Sigmoid colon (tissue), 4 donors: ENCODE results near the gene FADD.

Experiments
- POLR2A ChIP-seq, 2 donors: fragments of 450-650 bp; IDR thresholded peaks; one replicate each; pipeline ENCODE4 v1.6.1; 2016; ENCODE audit warnings: antibody characterized with exemption in 2 of 2, mild to moderate bottlenecking in 2 of 2, moderate library complexity in 2 of 2
- POLR2AphosphoS5 ChIP-seq, 4 donors: sonication (generic); formaldehyde crosslinking; IDR thresholded peaks; one replicate each; pipeline ENCODE4 v1.6.1; 2017; ENCODE audit warnings: antibody characterized with exemption in 4 of 4
- TF ChIP-seq, protein P1 (sequence below), 4 experiments: fragments of 450-650 bp in 3 of 4; fragments of 200-600 bp in 1 of 4; IDR thresholded peaks; one replicate each; pipeline ENCODE4 v1.5.1; 2016 to 2019; ENCODE audit warnings: antibody characterized with exemption in 4 of 4, mild to moderate bottlenecking in 3 of 4, moderate library complexity in 2 of 4

DNA sequence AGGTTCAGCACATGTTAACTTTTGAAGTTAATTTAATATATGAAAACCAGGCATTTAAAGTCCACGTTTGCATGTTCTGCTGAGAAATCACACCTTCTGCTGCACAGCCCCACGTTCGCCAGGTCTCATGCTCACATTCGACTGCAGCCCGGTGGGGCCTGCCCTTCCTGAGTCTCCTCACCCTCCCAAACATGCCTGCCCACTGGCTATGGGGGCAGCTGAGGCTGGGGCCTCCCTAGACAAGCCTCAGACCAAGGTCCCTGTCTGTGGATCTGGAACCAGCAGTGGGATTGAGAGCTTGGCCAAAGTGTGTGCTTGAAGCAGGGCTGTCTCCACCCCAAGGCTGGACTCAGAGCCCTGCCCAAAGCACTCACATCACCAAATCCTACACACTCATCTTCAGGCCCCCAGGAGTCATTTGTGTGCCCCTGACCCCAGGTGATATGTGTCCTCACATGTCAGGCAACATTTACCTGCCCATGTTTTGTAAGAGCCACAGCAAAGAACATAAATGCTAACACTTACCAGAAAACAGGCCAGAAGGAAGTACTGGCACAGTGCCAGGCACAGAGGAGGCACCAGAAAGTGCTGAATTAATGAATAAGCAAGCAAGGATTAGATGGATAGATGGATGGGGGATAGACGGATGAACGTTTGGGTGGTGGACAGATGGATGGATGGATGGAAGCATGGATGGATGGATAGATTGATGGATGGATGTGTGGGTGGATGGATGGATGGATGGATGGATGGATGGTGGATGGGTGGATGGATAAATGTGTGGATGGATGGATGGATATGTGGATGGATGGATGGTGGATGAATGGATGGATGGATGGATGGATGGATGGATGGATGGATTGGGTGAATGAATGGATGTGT, 9.4 kb upstream of the FADD start:
- TF ChIP-seq, protein P1, sequence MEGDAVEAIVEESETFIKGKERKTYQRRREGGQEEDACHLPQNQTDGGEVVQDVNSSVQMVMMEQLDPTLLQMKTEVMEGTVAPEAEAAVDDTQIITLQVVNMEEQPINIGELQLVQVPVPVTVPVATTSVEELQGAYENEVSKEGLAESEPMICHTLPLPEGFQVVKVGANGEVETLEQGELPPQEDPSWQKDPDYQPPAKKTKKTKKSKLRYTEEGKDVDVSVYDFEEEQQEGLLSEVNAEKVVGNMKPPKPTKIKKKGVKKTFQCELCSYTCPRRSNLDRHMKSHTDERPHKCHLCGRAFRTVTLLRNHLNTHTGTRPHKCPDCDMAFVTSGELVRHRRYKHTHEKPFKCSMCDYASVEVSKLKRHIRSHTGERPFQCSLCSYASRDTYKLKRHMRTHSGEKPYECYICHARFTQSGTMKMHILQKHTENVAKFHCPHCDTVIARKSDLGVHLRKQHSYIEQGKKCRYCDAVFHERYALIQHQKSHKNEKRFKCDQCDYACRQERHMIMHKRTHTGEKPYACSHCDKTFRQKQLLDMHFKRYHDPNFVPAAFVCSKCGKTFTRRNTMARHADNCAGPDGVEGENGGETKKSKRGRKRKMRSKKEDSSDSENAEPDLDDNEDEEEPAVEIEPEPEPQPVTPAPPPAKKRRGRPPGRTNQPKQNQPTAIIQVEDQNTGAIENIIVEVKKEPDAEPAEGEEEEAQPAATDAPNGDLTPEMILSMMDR (IDR thresholded peaks at IDR 0.05), result no peak
- TF ChIP-seq POLR2AphosphoS5 (IDR thresholded peaks at IDR 0.05) (no peak), POLR2A (IDR thresholded peaks at IDR 0.05) (no peak)
